Pancreas (tissue), 10 donors: ENCODE measurements around the gene CEP164. TPM values are rescaled to one million over a fixed set of nuclear protein-coding genes. Genes with fewer than 3 reads are reported as not detected.

Experiments used
- ATAC-seq, 4 donors: fragments of 200-7000 bp; cut with Tn5 transposase; one replicate each; pipeline versions ENCODE4 v1.8.0 to v1.9.1; 2020; ENCODE audit warnings: mild to moderate bottlenecking in 4 of 4, moderate library complexity in 4 of 4
- DNase-seq, 6 donors: peaks; one replicate each; pipeline ENCODE4 v3.0.0-alpha.2; 2020
- FAIRE-seq: peaks from 2 replicates; lab custom pipeline; 2012; peaks lifted over from hg19 to GRCh38; lab: Jason Lieb, UNC
- H3K27ac ChIP-seq, 4 donors: fragments of 200-600 bp; sonication (generic); 1 replicate in 3 of 4; 2 replicates in 1 of 4; pipeline versions ENCODE4 v1.5.0 to v1.8.0; 2020
- H3K27me3 ChIP-seq, 4 donors: fragments of 200-600 bp; one replicate each; pipeline ENCODE4 v1.8.0; 2021
- H3K36me3 ChIP-seq, 3 donors: fragments of 200-600 bp; sonication (generic) in 1 of 3; one replicate each; pipeline versions ENCODE4 v1.5.0 to v1.8.0; 2020 to 2021
- H3K4me1 ChIP-seq, 3 donors: fragments of 200-600 bp; one replicate each; pipeline ENCODE4 v1.8.0; 2021
- H3K4me3 ChIP-seq, 4 donors: fragments of 200-600 bp; sonication (generic) in 2 of 4; one replicate each; pipeline versions ENCODE4 v1.5.0 to v1.8.0; 2020 to 2021
- H3K9me3 ChIP-seq, 4 donors: fragments of 200-600 bp; one replicate each; pipeline ENCODE4 v1.8.0; 2021
- CTCF ChIP-seq, 4 donors: fragments of 200-600 bp; sonication (generic) in 3 of 4; IDR thresholded peaks; one replicate each; pipeline versions ENCODE4 v1.5.0 to v1.8.0; 2021; ENCODE audit warnings: antibody characterized with exemption in 4 of 4
- WGBS, 2 donors: extraction: QIAGEN DNeasy Blood & Tissue Kit; methylation state at CpG; one replicate each; pipeline ENCODE4 v1.1.7; 2013; 5-methylcytosine and 5-hydroxymethylcytosine counted together
- intact Hi-C, 3 donors: fragments of 100-400 bp; cut with DNase I; formaldehyde crosslinking; loops; one replicate each; pipeline versions ENCODE4 v1.11.1 to v1.14.2; 2022
- polyA plus RNA-seq, 2 donors: library from polyadenylated mRNA; stranded (reverse); fragments of 200-250 nt; gene quantifications; one replicate each; pipeline ENCODE4 v1.2.3, GENCODE V29; 2013
- total RNA-seq, 6 donors: library from RNA; stranded (reverse); fragmentation: NEBNext Ultra II Directional in 4 of 6; extraction: Animal tissue kit (Norgen Biotek cat#: 25700) in 4 of 6; gene quantifications; one replicate each; pipeline versions ENCODE4 v1.2.1 to v1.2.4, GENCODE V29; 2021 to 2023
- donor health status: healthy with polysubstance abuse.
- donor health status: DM: no; HTN: no; CAD: no; lungs with moderate emphysema.
- donor health status: DM: no; HTN: no; CAD: no.
- donor health status: control.
- donor health status: control.
- donor health status: Bipolar disorder and iron deficiency.
- donor health status: DM: yes; HTN: yes; CAD: no.
- donor health status: DM: no; HTN: no; CAD: no.
- donor health status: DM: no; HTN: no; CAD: no.
- donor health status: DM: yes; HTN: yes; CAD: no.

CEP164 gene
- total and polyA plus RNA-seq, 8 donors: 12.9 to 56.3 (median 26.0) TPM

GRCh38 chr11:117427356-117427874 is 99.8 kb downstream of the CEP164 start:
- DNase-seq: no peak
- 84 to 88% methylated on average over 11 of the region's 11 CpGs for WGBS, 2 donors

GRCh38 chr11:117428186-117428855 is 100.7 kb downstream of the CEP164 start:
- no peak for TF ChIP-seq CTCF (IDR thresholded peaks at IDR 0.05)
- DNase-seq: peak in 1 of 6 donors; percentile 52
- H3K36me3 ChIP-seq: no peaks in the 10 kb centered on the region
- WGBS, 2 donors: 74 to 91% methylated on average over 26 to 32 of the region's 32 CpGs
- ATAC-seq: no peak
- intact Hi-C loops: loop anchor here in 1 of 3 donors (10.0 kb wide), 1 partner anchor 376 kb away; no protein-coding TSS in a partner anchor
- no peak overlapping the region for H3K4me3 ChIP-seq
- no peak overlapping the region for H3K27ac ChIP-seq
- H3K27me3 ChIP-seq: no peaks in the 10 kb centered on the region
- FAIRE-seq: no peak
- no peaks in the 10 kb centered on the region for H3K9me3 ChIP-seq
- no peaks in the 10 kb centered on the region for H3K4me1 ChIP-seq

More at GRCh38 chr11:117427356-117427874, 99.8 kb downstream of the CEP164 start:
- TF ChIP-seq CTCF (IDR thresholded peaks at IDR 0.05): no peak
- no peaks in the 10 kb centered on the region for H3K4me1 ChIP-seq
- no peaks in the 10 kb centered on the region for H3K36me3 ChIP-seq
- intact Hi-C loops: loop anchor here in 1 of 3 donors (10.0 kb wide), 1 partner anchor 377 kb away; no protein-coding TSS in a partner anchor
- H3K27me3 ChIP-seq: no peaks in the 10 kb centered on the region
- H3K4me3 ChIP-seq: no peak overlapping the region
- FAIRE-seq (no peak), ATAC-seq (no peak)
- no peaks in the 10 kb centered on the region for H3K9me3 ChIP-seq
- no peak overlapping the region for H3K27ac ChIP-seq

- 72 to 85% methylated on average over 7 of the region's 7 CpGs for WGBS, 2 donors
- no peak for ATAC-seq
- H3K27ac ChIP-seq: no peak overlapping the region
- no peaks in the 10 kb centered on the region for H3K4me1 ChIP-seq
- no peak for TF ChIP-seq CTCF (IDR thresholded peaks at IDR 0.05)
- H3K27me3 ChIP-seq: no peaks in the 10 kb centered on the region
- no peak for DNase-seq
- no peak overlapping the region for H3K4me3 ChIP-seq
- H3K36me3 ChIP-seq: no peaks in the 10 kb centered on the region
- intact Hi-C loops: loop anchor here in 1 of 3 donors (10.0 kb wide), 1 partner anchor 376 kb away; no protein-coding TSS in a partner anchor
- no peak for FAIRE-seq
- no peaks in the 10 kb centered on the region for H3K9me3 ChIP-seq
Observed at GRCh38 chr11:117428856-117429229, 101.2 kb downstream of the CEP164 start.

- no peak for ATAC-seq
- no peak for TF ChIP-seq CTCF (IDR thresholded peaks at IDR 0.05)
- H3K4me3 ChIP-seq: no peak overlapping the region
- H3K4me1 ChIP-seq: no peaks in the 10 kb centered on the region
- H3K36me3 ChIP-seq: no peaks in the 10 kb centered on the region
- no peak for FAIRE-seq
- intact Hi-C loops: no loop called here
- no peaks in the 10 kb centered on the region for H3K9me3 ChIP-seq
- no peak for DNase-seq
- H3K27ac ChIP-seq: no peak overlapping the region
- WGBS, 2 donors: 84 to 87% methylated on average over 15 of the region's 15 CpGs
- no peaks in the 10 kb centered on the region for H3K27me3 ChIP-seq
Observed at GRCh38 chr11:117430293-117430955, 102.8 kb downstream of the CEP164 start.
